Memory B cell (primary cell): Measurements from ENCODE around the gene ZMPSTE24.
"Not testable (repeated sequence)": the region's sequence is repeated elsewhere in the genome, so short reads cannot be mapped to it uniquely, and the experiment has no call there.

ENCODE experiments used
- ATAC-seq: fragments of 150-1000 bp; cut with Tn5 transposase; 2 replicates; pipeline ENCODE4 v1.10.0; 2021; ENCODE audit warnings: low read depth, mild to moderate bottlenecking, moderate library complexity
- DNase-seq, 2 donors: peaks; one replicate each; pipeline ENCODE4 v3.0.0; 2022; ENCODE audit warnings: low spot score in 2 of 2
- H3K27ac Mint-ChIP-seq: one replicate; pipeline ENCODE4 v1.8.0; 2022; ENCODE audit warnings: mild to moderate bottlenecking, moderate library complexity, mixed read lengths
- H3K27me3 Mint-ChIP-seq: one replicate; pipeline ENCODE4 v1.8.0; 2022; ENCODE audit warnings: mixed read lengths
- H3K36me3 Mint-ChIP-seq: one replicate; pipeline ENCODE4 v1.8.0; 2022; ENCODE audit warnings: mild to moderate bottlenecking, mixed read lengths
- H3K4me1 Mint-ChIP-seq: one replicate; pipeline ENCODE4 v1.8.0; 2022; ENCODE audit warnings: mixed read lengths
- H3K4me3 Mint-ChIP-seq: one replicate; pipeline ENCODE4 v1.8.0; 2022; ENCODE audit warnings: mild to moderate bottlenecking, moderate library complexity, mixed read lengths
- H3K9me3 Mint-ChIP-seq: one replicate; pipeline ENCODE4 v1.8.0; 2022; ENCODE audit warnings: mixed read lengths

Gene ZMPSTE24

DNA sequence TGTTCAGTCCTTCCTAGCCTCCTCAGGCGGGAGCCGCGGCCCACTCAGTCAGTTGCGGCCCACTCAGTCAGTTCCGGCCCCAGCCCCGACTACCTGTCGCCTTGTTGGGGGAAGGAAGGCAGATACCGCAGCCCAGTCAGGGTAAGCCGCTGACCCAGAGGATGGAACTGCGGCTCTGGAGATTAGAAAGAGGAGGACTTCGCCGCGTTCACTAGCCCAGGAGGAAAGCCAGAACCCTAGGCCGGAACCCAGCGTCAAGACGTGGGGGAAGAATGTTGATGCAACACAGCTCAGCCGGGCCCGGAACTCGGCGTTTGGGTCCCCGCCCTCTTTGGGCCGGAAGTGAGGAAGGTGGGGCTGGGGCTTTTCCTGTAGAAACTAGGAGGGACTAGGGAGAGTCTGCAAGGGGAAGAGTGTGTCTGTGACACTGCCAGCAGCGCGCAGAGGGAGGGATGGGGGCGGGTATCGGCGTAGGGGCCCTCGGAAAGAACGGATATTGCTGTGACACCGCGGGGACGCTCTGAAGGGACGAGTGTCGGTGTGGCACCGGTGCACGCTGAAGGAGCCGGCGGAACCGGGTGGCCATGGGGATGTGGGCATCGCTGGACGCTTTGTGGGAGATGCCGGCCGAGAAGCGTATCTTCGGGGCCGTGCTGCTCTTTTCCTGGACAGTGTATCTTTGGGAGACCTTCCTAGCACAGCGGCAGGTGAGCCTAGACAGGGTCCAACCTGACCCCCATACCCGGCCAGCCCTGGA is at the start of gene ZMPSTE24:
TSS of gene ZMPSTE24 (plus strand) at position 549 of the 757 bp plus-strand sequence. CDS start at position 585, 36 bp downstream.
- H3K27me3 Mint-ChIP-seq = no peaks in the 10 kb centered on the region
- no peaks in the 10 kb centered on the region for H3K9me3 Mint-ChIP-seq
- H3K4me3 Mint-ChIP-seq = peak within 1 kb of the TSS; percentile 97
- peak within 1 kb of the TSS; percentile 99 for H3K27ac Mint-ChIP-seq
- H3K36me3 Mint-ChIP-seq = peaks cover 5% of the 10 kb centered on the region
- peak; percentile 92 to 94 for DNase-seq
- peak; percentile 94 for ATAC-seq
- peaks cover 19% of the 10 kb centered on the region for H3K4me1 Mint-ChIP-seq

DNA sequence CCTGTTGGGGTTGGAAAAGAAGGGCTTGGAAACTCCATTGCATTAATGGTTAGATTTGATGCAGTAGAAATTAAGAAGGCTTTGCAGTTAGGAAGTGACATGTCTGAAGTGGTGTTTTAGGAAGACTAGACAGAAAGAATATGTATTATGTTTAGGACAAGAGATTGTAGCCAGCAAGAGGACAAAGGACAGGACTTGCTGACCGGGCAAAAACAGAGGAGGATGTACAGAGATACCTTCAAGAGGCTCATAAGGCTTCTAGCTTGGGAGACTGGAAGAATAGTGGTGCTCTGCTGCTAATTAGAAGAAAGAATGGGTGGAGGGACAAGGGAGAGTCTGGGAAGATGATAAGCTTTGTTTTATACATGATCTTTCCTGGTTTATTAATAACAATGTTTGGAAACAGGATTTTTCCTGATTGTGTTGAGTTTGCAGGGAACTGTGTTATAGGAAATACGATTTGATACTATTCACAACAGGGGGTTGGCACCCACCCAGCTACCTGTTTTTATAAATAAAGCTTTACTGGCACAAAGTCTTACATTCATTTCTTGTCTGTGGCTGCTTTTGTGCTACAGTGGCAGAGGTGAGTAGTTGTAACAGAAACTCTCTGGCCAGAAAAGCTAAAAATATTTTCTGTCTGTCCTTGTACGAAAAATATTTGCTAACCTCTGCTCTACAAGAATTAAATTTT is 47.4 kb upstream of the ZMPSTE24 start:
- no peak for ATAC-seq
- no peak for DNase-seq
- Mint-ChIP-seq H3K4me3 (no peak overlapping the region), H3K9me3 (no peaks in the 10 kb centered on the region), H3K27me3 (no peaks in the 10 kb centered on the region), H3K4me1 (peaks cover 8% of the 10 kb centered on the region), H3K27ac (no peak overlapping the region), H3K36me3 (peaks cover 26% of the 10 kb centered on the region)

DNA sequence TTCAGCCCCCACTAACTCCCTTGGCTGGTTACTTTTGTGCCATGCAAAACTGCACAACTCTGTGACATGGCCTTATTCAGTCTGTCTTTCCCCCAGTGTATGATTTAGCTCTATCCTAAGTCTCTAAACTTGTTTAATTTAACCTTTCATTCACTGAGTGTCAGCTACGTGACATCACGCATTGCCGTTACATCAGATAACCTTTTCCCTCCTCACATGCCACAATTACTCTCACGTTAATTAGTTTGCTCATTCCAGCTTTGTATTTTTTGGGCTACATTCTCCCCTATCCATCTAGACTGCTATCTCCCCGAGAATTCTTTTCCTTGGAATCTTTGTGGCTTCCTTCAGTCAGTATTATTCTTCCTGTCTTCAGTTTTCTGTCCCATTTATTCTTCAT is 39.7 kb upstream of the ZMPSTE24 start:
- Mint-ChIP-seq H3K27ac (no peak overlapping the region), H3K27me3 (no peaks in the 10 kb centered on the region), H3K9me3 (no peaks in the 10 kb centered on the region), H3K4me1 (peaks cover 4% of the 10 kb centered on the region), H3K4me3 (no peak overlapping the region), H3K36me3 (peaks cover 5% of the 10 kb centered on the region)
- DNase-seq (no peak), ATAC-seq (no peak)

DNA sequence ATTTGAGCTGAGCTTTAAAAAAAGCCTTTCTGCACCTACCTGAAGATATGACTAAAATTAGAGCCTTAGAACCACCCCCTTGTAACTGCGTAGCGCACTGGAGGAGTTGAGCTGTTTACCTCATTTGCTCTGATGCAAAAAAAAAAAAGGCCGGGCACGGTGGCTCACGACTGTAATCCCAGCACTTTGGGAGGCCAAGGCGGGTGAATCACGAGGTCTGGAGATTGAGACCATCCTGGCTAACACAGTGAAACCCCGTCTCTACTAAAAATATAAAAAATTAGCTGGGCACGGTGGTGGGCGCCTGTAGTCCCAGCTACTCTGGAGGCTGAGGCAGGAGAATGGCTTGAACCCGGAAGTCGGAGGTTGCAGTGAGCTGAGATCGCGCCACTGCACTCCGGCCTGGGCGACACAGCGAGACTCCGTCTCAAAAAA is 36.5 kb upstream of the ZMPSTE24 start:
- not testable (repeated sequence) for H3K27ac Mint-ChIP-seq, H3K36me3 Mint-ChIP-seq, H3K4me1 Mint-ChIP-seq, ATAC-seq, DNase-seq, H3K4me3 Mint-ChIP-seq, H3K9me3 Mint-ChIP-seq, H3K27me3 Mint-ChIP-seq

DNA sequence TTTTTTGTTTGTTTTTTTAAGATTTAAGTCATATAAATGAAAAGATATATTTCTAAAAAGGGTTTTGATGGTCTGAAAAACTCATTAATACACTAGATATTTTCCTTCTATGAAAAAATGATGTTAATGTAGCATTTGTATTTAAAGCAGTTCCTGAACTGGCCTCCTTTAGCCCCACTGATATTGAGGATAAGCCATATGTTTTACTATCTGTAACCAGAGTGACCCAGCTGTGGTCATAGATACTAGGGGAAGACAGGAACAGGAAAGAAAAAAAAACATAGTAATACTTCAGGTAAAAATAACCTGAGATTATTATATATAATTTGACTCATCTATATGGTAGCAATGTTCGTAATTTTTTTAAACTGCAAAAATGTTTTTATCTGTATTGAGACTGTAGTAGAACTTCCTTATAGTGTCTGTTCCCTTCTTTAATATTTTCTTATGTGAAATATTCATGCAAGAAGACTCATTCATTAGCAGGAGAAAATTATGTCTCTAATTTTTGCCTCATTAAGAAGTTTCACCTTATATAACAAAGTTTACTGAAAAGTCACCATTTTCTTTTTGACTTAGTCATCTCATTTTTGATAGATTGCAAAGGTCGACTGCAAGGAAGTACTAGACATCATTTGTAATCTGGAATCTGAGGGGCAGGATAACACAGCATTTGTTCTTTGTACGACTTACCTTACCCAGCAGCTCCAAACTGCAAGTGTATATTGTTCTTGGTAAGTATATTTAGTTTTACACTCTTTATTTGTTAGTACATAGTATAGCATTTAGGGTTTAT is 35.9 kb upstream of the ZMPSTE24 start:
- H3K27me3 Mint-ChIP-seq = no peaks in the 10 kb centered on the region
- no peak for DNase-seq
- H3K4me3 Mint-ChIP-seq = no peak overlapping the region
- H3K36me3 Mint-ChIP-seq = peaks cover 6% of the 10 kb centered on the region
- no peaks in the 10 kb centered on the region for H3K9me3 Mint-ChIP-seq
- peaks cover 2% of the 10 kb centered on the region for H3K4me1 Mint-ChIP-seq
- no peak overlapping the region for H3K27ac Mint-ChIP-seq
- ATAC-seq = no peak

- Mint-ChIP-seq H3K27ac (no peak overlapping the region), H3K9me3 (no peaks in the 10 kb centered on the region), H3K27me3 (no peaks in the 10 kb centered on the region), H3K4me1 (no peaks in the 10 kb centered on the region), H3K36me3 (peaks cover 8% of the 10 kb centered on the region), H3K4me3 (no peak overlapping the region)
- ATAC-seq = no peak
- DNase-seq = no peak
These were observed 34.0 kb upstream of the ZMPSTE24 start for GRCh38 chr1:40224040-40224439.

DNA sequence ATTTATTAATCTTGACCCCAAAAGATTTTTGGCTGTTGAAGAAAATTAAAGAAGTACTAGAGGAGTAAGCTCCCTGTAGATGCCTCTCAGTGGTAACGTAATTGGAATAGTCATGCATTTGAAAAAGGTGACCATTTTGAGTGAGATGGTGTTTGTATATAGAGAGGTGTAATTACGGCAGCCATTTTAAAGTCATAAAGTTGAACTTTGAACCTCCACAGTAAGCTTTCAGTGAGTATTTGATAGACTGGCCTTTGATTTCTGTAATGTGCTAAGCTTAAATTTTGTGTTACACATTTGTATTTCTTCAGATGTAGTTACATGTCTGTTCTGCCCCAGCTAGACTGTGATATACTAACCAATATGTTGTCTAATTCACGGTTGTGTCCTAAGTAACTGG is 31.8 kb upstream of the ZMPSTE24 start:
- H3K36me3 Mint-ChIP-seq = peaks cover 16% of the 10 kb centered on the region
- no peaks in the 10 kb centered on the region for H3K9me3 Mint-ChIP-seq
- no peak overlapping the region for H3K4me3 Mint-ChIP-seq
- no peak for DNase-seq
- H3K4me1 Mint-ChIP-seq = no peaks in the 10 kb centered on the region
- ATAC-seq = no peak
- H3K27me3 Mint-ChIP-seq = no peaks in the 10 kb centered on the region
- H3K27ac Mint-ChIP-seq = no peak overlapping the region

GRCh38 chr1:40232444-40232843 is 25.6 kb upstream of the ZMPSTE24 start:
- ATAC-seq (peak; percentile 83), DNase-seq (peak; percentile 34 to 44)
- peaks cover 41% of the 10 kb centered on the region for H3K36me3 Mint-ChIP-seq
- no peaks in the 10 kb centered on the region for H3K4me1 Mint-ChIP-seq
- H3K9me3 Mint-ChIP-seq = no peaks in the 10 kb centered on the region
- no peak overlapping the region for H3K4me3 Mint-ChIP-seq
- no peaks in the 10 kb centered on the region for H3K27me3 Mint-ChIP-seq
- no peak overlapping the region for H3K27ac Mint-ChIP-seq

DNA sequence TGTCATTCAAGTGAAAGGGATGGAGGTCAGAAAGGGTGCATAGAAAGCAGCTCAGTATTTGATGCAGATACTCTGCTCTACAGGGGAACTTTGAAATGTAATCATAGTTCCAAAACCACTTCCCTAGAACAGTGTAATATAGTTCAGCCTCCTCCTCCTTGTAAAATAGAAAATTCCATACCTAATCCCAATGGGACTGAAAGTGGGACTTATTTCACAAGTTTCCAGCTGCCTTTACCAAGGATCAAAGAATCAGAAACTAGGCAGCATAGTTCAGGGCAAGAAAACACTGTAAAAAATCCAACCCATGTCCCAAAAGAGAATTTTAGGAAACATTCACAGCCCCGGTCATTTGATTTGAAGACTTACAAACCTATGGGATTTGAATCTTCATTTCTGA is 18.4 kb upstream of the ZMPSTE24 start:
- ATAC-seq (no peak), DNase-seq (no peak)
- no peak overlapping the region for H3K4me3 Mint-ChIP-seq
- H3K27me3 Mint-ChIP-seq = no peaks in the 10 kb centered on the region
- peaks cover 7% of the 10 kb centered on the region for H3K4me1 Mint-ChIP-seq
- peaks cover 24% of the 10 kb centered on the region for H3K36me3 Mint-ChIP-seq
- H3K9me3 Mint-ChIP-seq = no peaks in the 10 kb centered on the region
- no peak overlapping the region for H3K27ac Mint-ChIP-seq

- Mint-ChIP-seq H3K9me3 (no peaks in the 10 kb centered on the region), H3K4me3 (no peak overlapping the region), H3K27me3 (no peaks in the 10 kb centered on the region), H3K27ac (no peak overlapping the region), H3K4me1 (peaks cover 7% of the 10 kb centered on the region), H3K36me3 (peaks cover 22% of the 10 kb centered on the region)
- no peak for DNase-seq
- no peak for ATAC-seq
These were observed 17.6 kb upstream of the ZMPSTE24 start for GRCh38 chr1:40240390-40240789.

GRCh38 chr1:40241362-40241761 is 16.7 kb upstream of the ZMPSTE24 start:
- Mint-ChIP-seq H3K36me3 (peaks cover 16% of the 10 kb centered on the region), H3K9me3 (no peaks in the 10 kb centered on the region), H3K27ac (no peak overlapping the region), H3K27me3 (no peaks in the 10 kb centered on the region), H3K4me1 (peaks cover 7% of the 10 kb centered on the region), H3K4me3 (no peak overlapping the region)
- no peak for DNase-seq
- ATAC-seq = no peak

DNA sequence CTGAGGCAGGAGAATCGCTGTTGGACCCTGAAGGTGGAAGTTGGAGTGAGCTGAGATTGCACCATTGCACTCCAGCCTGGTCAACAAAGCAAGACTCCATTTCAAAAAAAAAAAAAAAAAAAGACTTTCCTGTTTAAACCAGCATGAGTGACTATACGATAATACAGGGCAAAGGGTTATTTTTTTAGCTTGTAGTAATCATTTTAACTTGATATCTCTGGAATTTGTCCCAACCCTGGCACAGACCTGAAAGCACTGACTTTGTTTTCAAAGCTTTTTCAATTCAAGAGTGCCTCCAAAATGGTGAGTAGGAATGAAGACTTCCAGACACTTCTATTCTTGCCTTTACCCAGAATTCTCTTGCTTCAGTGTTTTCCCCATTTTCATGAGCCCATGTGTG is 14.7 kb upstream of the ZMPSTE24 start:
- Mint-ChIP-seq H3K9me3 (no peaks in the 10 kb centered on the region), H3K4me3 (no peak overlapping the region), H3K27me3 (no peaks in the 10 kb centered on the region), H3K27ac (no peak overlapping the region), H3K4me1 (peaks cover 5% of the 10 kb centered on the region), H3K36me3 (peaks cover under 1% of the 10 kb centered on the region)
- ATAC-seq (no peak), DNase-seq (no peak)

DNA sequence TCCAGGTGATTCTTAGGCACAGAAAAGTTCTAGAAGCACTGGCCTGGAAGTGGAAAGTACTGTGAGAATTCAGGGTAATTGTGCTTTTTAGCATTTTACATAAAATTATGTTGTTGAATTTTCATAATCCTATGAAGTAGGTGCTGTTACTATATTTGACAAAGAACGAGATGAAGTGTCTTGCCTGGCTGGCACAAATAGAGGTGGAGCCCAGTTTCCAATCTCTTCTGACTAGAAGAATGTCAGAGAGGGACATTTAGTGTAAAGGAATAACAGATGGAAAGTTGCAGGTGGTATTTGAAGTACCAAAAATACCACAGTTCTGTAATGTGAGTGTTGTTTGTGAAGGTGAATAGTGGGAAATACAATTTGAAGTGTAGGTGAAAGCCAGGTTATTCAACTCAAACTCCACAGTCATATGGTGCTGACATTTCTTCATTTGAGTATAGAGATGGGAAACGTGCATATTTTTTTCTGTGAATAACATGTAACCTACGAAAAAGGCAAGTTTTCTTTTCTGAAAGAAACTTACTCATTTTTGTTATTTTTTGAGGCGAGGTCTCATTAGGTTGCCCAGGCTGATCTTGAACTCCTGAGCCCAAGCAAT is 13.8 kb upstream of the ZMPSTE24 start:
- Mint-ChIP-seq H3K36me3 (no peaks in the 10 kb centered on the region), H3K4me1 (peaks cover 5% of the 10 kb centered on the region), H3K4me3 (no peak overlapping the region), H3K9me3 (no peaks in the 10 kb centered on the region), H3K27ac (no peak overlapping the region), H3K27me3 (no peaks in the 10 kb centered on the region)
- no peak for DNase-seq
- no peak for ATAC-seq

DNA sequence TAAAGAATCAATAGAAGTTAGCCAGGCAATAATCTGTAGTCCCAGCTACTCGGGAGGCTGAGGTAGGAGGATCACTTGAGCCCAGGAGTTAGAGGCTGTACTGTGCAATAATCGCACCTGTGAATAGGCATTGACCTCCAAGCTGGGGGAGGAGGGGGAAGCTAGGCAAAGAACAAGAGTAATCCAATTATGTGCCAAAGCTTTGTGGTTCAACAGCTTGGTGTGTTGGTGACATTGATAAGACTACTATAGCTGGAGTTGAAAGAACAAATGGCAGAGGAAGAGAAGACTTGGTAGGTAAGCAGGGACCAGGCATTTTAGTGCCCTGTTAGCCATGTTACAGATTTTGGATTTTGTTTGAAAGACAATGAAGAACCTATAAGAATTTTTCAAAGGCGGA is 12.3 kb upstream of the ZMPSTE24 start:
- ATAC-seq (no peak), DNase-seq (no peak)
- H3K27me3 Mint-ChIP-seq = no peaks in the 10 kb centered on the region
- peaks cover 5% of the 10 kb centered on the region for H3K4me1 Mint-ChIP-seq
- H3K4me3 Mint-ChIP-seq = no peak overlapping the region
- no peak overlapping the region for H3K27ac Mint-ChIP-seq
- no peaks in the 10 kb centered on the region for H3K9me3 Mint-ChIP-seq
- H3K36me3 Mint-ChIP-seq = no peaks in the 10 kb centered on the region
